Measurements from ENCODE around the gene BTBD8. TPM values are rescaled to one million over a fixed set of nuclear protein-coding genes. Genes with fewer than 3 reads are reported as not detected.

BTBD8 gene
- total RNA-seq, 4 donors from 2014 or later, result 4.6 to 8.9 (median 5.7) TPM

DNA sequence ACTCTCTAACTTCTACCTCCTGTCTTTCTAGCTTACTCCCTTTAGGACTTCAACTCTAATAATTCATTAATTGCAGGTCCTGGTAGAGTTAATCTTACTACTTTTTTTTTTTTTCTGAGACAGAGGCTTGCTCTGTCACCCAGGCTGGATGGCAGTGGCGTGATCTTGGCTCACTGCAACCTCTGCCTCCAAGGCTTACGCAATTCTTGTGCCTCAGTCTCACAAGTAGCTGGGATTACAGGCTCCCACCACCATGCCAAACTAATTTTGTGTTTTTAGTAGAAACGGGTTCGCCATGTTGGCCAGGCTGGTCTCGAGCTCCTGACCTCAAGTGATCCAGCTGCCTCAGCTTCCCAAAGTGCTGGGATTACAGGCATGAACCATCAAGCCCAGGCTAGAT, 15.7 kb downstream of the BTBD8 start:
- Histone ChIP-seq H3K27me3 (no peaks in the 10 kb centered on the region), H3K4me1 (no peaks in the 10 kb centered on the region), H3K36me3 (peaks cover 0 to 17% of the 10 kb centered on the region in 2 donors), H3K9me3 (no peaks in the 10 kb centered on the region), H3K4me3 (no peak overlapping the region), H3K27ac (no peak overlapping the region)
- WGBS, 2 donors (ENCODE audit: low coverage in 1 of 2), result 60 to 88% methylated on average over 1 to 4 of the region's 5 CpGs
- TF ChIP-seq, protein P1, sequence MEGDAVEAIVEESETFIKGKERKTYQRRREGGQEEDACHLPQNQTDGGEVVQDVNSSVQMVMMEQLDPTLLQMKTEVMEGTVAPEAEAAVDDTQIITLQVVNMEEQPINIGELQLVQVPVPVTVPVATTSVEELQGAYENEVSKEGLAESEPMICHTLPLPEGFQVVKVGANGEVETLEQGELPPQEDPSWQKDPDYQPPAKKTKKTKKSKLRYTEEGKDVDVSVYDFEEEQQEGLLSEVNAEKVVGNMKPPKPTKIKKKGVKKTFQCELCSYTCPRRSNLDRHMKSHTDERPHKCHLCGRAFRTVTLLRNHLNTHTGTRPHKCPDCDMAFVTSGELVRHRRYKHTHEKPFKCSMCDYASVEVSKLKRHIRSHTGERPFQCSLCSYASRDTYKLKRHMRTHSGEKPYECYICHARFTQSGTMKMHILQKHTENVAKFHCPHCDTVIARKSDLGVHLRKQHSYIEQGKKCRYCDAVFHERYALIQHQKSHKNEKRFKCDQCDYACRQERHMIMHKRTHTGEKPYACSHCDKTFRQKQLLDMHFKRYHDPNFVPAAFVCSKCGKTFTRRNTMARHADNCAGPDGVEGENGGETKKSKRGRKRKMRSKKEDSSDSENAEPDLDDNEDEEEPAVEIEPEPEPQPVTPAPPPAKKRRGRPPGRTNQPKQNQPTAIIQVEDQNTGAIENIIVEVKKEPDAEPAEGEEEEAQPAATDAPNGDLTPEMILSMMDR (IDR thresholded peaks at IDR 0.05), result no peak
- no peak for TF ChIP-seq EP300 (IDR thresholded peaks at IDR 0.05)
- no peak for TF ChIP-seq POLR2A (IDR thresholded peaks at IDR 0.05)
- TF ChIP-seq POLR2AphosphoS5 (IDR thresholded peaks at IDR 0.05), result no peak
- ATAC-seq, result no peak

DNA sequence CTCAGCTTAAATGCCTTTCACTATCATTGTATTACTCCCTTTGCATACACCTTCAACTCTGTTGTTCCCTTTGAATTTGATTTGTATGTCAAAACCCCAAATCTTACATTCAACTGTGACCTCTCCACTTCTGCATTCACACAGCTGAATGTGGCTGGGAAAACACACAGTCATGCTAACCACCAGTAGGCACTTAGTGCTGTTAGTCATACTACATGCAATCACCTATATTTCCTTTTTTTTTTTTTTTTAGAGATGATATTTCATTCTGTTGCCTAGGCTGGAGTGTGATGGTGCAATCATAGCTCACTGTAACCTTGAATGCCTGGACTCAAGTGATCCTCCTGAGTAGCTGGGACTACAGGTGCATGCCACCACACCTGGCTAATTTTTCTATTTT, 16.2 kb downstream of the BTBD8 start:
- H3K4me3 ChIP-seq, result no peak overlapping the region
- ATAC-seq, result no peak
- peaks cover 0 to 17% of the 10 kb centered on the region in 2 donors for H3K36me3 ChIP-seq
- TF ChIP-seq POLR2AphosphoS5 (IDR thresholded peaks at IDR 0.05) (no peak), POLR2A (IDR thresholded peaks at IDR 0.05) (no peak), EP300 (IDR thresholded peaks at IDR 0.05) (no peak)
- TF ChIP-seq, protein P1 (IDR thresholded peaks at IDR 0.05), result no peak
- H3K27ac ChIP-seq, result no peak overlapping the region
- H3K27me3 ChIP-seq, result no peaks in the 10 kb centered on the region
- no peaks in the 10 kb centered on the region for H3K9me3 ChIP-seq
- H3K4me1 ChIP-seq, result no peaks in the 10 kb centered on the region

DNA sequence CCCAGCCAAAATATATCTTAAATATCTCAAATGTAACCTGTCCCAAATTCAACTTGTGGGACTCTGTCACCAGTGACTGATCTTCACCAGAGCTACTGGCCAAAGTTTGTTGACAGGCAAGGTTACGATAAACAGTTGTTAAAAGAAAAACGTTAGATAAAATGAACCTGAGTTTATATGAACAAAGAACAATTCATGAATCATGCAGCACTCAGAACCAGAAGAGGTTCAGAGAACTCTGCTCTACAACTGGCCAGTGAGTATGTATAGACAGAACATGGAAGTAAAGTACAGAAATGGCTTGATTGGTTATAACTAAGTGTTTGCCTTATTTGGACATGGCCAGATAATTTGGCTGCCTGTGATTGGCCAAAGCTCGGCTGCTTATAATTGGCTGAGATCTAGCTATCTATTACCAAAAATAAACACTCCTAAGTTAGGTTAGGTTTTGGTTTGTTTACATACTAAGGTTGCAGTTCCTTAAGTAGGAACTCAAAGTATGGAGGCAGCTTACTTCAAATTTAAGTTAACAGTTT, 25.5 kb downstream of the BTBD8 start:
- TF ChIP-seq, protein P1 (IDR thresholded peaks at IDR 0.05), result no peak
- TF ChIP-seq EP300 (IDR thresholded peaks at IDR 0.05) (no peak), POLR2A (IDR thresholded peaks at IDR 0.05) (no peak), POLR2AphosphoS5 (IDR thresholded peaks at IDR 0.05) (no peak)
- H3K36me3 ChIP-seq, result peaks cover 0 to 44% of the 10 kb centered on the region in 2 donors
- H3K4me1 ChIP-seq, result no peaks in the 10 kb centered on the region
- H3K27me3 ChIP-seq, result no peaks in the 10 kb centered on the region
- ATAC-seq, result no peak
- no peaks in the 10 kb centered on the region for H3K9me3 ChIP-seq
- H3K27ac ChIP-seq, result no peak overlapping the region
- no peak overlapping the region for H3K4me3 ChIP-seq
- 71 to 74% methylated on average over 3 of the region's 3 CpGs for WGBS, 2 donors (ENCODE audit: low coverage in 1 of 2)

DNA sequence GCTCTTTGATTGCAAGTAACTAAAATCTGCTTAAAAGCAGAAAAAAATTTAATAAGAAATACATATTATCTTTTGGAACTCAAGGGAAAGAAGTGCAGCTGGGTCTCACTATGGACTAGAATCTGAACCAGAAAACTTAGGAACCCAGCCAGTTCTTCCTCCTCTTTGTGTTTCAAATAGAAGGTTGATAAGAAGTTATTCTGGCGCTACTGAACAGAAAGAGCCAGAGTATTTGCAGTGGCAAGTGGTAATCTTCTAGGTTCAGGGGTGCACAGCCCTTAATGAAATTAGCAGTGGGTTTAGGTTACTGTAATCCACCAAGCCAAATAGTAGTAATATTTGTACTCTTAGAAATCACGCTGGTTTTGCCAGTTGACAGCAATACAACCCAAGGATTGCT, 28.5 kb downstream of the BTBD8 start:
- no peaks in the 10 kb centered on the region for H3K27me3 ChIP-seq
- no peaks in the 10 kb centered on the region for H3K4me1 ChIP-seq
- no peak overlapping the region for H3K27ac ChIP-seq
- H3K36me3 ChIP-seq, result peaks cover 0 to 36% of the 10 kb centered on the region in 2 donors
- WGBS, 2 donors (ENCODE audit: low coverage in 1 of 2), result 81 to 100% methylated on average over 2 of the region's 2 CpGs
- ATAC-seq, result no peak
- no peaks in the 10 kb centered on the region for H3K9me3 ChIP-seq
- H3K4me3 ChIP-seq, result no peak overlapping the region
- TF ChIP-seq POLR2A (IDR thresholded peaks at IDR 0.05) (no peak), EP300 (IDR thresholded peaks at IDR 0.05) (no peak), POLR2AphosphoS5 (IDR thresholded peaks at IDR 0.05) (no peak)
- TF ChIP-seq, protein P1 (IDR thresholded peaks at IDR 0.05), result no peak

DNA sequence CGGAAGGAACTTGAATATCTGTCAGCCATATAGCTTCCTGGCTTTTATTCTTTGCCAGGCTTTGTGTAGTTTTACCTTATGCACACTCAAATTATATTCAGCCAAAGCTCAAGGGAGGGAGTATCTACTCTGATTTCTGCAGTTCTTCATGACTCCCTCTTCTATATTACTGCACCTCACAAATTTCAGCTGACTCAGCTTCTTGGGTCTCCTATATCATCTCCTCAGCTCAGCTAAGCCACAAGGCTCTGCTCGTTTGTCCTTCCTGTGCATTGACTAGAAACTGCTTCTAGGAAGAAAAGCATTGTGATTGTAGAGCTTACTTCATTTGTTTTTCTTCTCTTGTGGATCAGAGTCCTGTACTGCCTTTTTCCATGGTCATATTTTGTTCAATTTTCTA, 37.4 kb downstream of the BTBD8 start:
- Histone ChIP-seq H3K4me1 (no peaks in the 10 kb centered on the region), H3K27me3 (no peaks in the 10 kb centered on the region), H3K36me3 (peaks cover 0 to 8% of the 10 kb centered on the region in 2 donors), H3K4me3 (no peak overlapping the region), H3K9me3 (no peaks in the 10 kb centered on the region), H3K27ac (no peak overlapping the region)
- no peak for TF ChIP-seq POLR2A (IDR thresholded peaks at IDR 0.05)
- no peak for TF ChIP-seq POLR2AphosphoS5 (IDR thresholded peaks at IDR 0.05)
- TF ChIP-seq, protein P1 (IDR thresholded peaks at IDR 0.05), result no peak
- TF ChIP-seq EP300 (IDR thresholded peaks at IDR 0.05), result no peak
- 52 to 65% methylated on average over 2 of the region's 2 CpGs for whole genome bisulfite sequencing, 2 donors (ENCODE audit: low coverage in 1 of 2)
- ATAC-seq, result no peak
